Measurements from ENCODE around the gene OTX2. TPM values are rescaled to one million over a fixed set of nuclear protein-coding genes. Genes with fewer than 3 reads are reported as not detected.

The OTX2 gene
- total RNA-seq, 4 donors from 2014 or later: not detected

- WGBS: 81% methylated on average over 4 of the region's 4 CpGs
- TF ChIP-seq POLR2AphosphoS5 (IDR thresholded peaks at IDR 0.05) (no peak), EP300 (IDR thresholded peaks at IDR 0.05) (no peak), CTCF (IDR thresholded peaks at IDR 0.05) (no peak), POLR2A (IDR thresholded peaks at IDR 0.05) (no peak)
These were observed 15.9 kb upstream of the OTX2 start for GRCh38 chr14:56826214-56826613.

GRCh38 chr14:56821805-56822610 is 11.7 kb upstream of the OTX2 start:
- WGBS: 61% methylated on average over 6 of the region's 6 CpGs
- Histone ChIP-seq H3K4me3 (no peak overlapping the region), H3K4me1 (peaks cover 2% of the 10 kb centered on the region), H3K27me3 (peaks cover 53% of the 10 kb centered on the region), H3K27ac (no peak overlapping the region), H3K36me3 (no peaks in the 10 kb centered on the region), H3K9me3 (no peaks in the 10 kb centered on the region)
- DNase-seq (ENCODE audit: low spot score in 2 of 2): no peak
- TF ChIP-seq POLR2AphosphoS5 (IDR thresholded peaks at IDR 0.05) (no peak), CTCF (IDR thresholded peaks at IDR 0.05) (no peak), EP300 (IDR thresholded peaks at IDR 0.05) (no peak), POLR2A (IDR thresholded peaks at IDR 0.05) (no peak)

More at GRCh38 chr14:56826214-56826613, 15.9 kb upstream of the OTX2 start:
- no peaks in the 10 kb centered on the region for H3K9me3 ChIP-seq
- H3K27me3 ChIP-seq: peaks cover 13% of the 10 kb centered on the region
- H3K4me3 ChIP-seq: no peak overlapping the region
- H3K4me1 ChIP-seq: no peaks in the 10 kb centered on the region
- H3K27ac ChIP-seq: no peak overlapping the region
- H3K36me3 ChIP-seq: no peaks in the 10 kb centered on the region
- no peak for DNase-seq (ENCODE audit: low spot score in 2 of 2)

DNA sequence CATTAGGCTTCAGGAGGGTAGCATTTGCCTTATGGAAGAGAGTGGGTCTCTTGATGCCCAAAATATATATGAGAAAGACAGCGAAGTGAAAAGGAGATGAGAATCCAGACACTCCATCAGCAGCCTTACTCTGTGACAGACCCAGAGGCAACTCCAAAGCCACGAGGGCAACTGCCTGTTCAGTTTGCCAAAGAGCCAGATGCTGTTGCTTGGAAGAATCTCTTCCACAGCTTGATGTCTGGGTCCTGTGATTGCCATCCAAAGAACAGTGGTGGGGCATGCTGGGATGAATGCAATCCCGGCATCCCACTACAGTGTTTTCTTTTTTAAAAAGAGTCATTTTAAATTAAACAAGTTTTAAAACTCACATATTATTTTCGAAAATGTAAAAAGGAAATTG is 10.9 kb upstream of the OTX2 start:
- H3K27ac ChIP-seq: no peak overlapping the region
- peaks cover 61% of the 10 kb centered on the region for H3K27me3 ChIP-seq
- H3K36me3 ChIP-seq: no peaks in the 10 kb centered on the region
- peaks cover 10% of the 10 kb centered on the region for H3K4me1 ChIP-seq
- WGBS: 69% methylated on average over 4 of the region's 4 CpGs
- TF ChIP-seq POLR2AphosphoS5 (IDR thresholded peaks at IDR 0.05) (no peak), EP300 (IDR thresholded peaks at IDR 0.05) (no peak), CTCF (IDR thresholded peaks at IDR 0.05) (no peak), POLR2A (IDR thresholded peaks at IDR 0.05) (no peak)
- no peak for DNase-seq (ENCODE audit: low spot score in 2 of 2)
- H3K9me3 ChIP-seq: no peaks in the 10 kb centered on the region
- H3K4me3 ChIP-seq: no peak overlapping the region

GRCh38 chr14:56817396-56817921 is 7.2 kb upstream of the OTX2 start:
- peaks cover 95% of the 10 kb centered on the region for H3K27me3 ChIP-seq
- DNase-seq (ENCODE audit: low spot score in 2 of 2): no peak

More at GRCh38 chr14:56817396-56817921, 7.2 kb upstream of the OTX2 start:
- Histone ChIP-seq H3K36me3 (no peaks in the 10 kb centered on the region), H3K4me1 (peaks cover 19% of the 10 kb centered on the region), H3K27ac (no peak overlapping the region), H3K9me3 (no peaks in the 10 kb centered on the region), H3K4me3 (no peak overlapping the region)
- WGBS: 11% methylated on average over 11 of the region's 31 CpGs
- no peak for TF ChIP-seq POLR2AphosphoS5 (IDR thresholded peaks at IDR 0.05)
- TF ChIP-seq CTCF (IDR thresholded peaks at IDR 0.05): no peak
- no peak for TF ChIP-seq POLR2A (IDR thresholded peaks at IDR 0.05)

All from suprapubic skin (tissue), 4 donors.